Measurements from ENCODE around the gene NPFF. TPM values are rescaled to one million over a fixed set of nuclear protein-coding genes. Genes with fewer than 3 reads are reported as not detected.

Gene NPFF
- total and polyA plus RNA-seq, 2 of the 13 experiments (the other 11 are each of a cell fraction or from before 2014, with no cell fraction given) = not detected

DNA sequence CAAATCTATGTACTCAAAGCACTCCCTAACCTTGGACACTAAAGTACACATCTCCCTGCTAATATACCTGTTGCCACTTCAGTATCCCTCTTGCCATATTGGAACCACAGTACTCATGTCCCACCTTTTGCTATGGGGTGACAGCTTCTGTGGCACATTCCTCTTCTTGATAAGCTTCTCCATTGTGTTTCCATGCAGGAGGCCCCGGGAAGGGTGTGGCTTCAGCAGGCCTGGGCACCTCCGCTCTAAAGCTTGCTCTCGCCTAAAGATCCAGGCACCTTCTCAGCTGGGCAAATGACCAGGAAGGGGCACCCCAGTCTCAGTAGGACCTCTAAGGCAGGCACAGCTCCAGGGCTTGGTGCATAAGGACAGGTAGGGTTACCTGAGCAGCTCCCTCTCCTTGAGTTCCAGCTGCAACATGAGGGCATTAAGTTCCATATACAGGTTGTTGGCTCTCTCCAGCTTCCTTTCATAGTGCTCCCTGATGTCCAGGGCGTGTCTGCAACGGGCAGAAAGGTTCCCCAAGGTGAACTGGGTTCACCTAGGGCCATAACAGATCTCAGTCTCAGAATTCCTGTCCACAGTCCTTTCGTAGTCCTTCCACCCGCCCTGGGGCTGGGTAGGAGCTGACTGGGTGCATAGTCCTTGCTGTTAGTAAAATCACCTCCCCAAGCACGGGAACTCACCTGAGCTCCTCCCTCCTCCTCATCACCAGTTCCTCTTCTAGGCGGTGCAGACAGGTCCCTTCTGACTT is 23.9 kb downstream of the NPFF start (continued):
- TF ChIP-seq, protein P1, sequence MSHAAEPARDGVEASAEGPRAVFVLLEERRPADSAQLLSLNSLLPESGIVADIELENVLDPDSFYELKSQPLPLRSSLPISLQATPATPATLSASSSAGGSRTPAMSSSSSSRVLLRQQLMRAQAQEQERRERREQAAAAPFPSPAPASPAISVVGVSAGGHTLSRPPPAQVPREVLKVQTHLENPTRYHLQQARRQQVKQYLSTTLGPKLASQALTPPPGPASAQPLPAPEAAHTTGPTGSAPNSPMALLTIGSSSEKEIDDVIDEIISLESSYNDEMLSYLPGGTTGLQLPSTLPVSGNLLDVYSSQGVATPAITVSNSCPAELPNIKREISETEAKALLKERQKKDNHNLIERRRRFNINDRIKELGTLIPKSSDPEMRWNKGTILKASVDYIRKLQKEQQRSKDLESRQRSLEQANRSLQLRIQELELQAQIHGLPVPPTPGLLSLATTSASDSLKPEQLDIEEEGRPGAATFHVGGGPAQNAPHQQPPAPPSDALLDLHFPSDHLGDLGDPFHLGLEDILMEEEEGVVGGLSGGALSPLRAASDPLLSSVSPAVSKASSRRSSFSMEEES (CRISPR knock-in tag; IDR thresholded peaks at IDR 0.05) = no peak
- TF ChIP-seq RBAK (CRISPR knock-in tag; IDR thresholded peaks at IDR 0.05) (no peak), HDAC2 (CRISPR knock-in tag; IDR thresholded peaks at IDR 0.05) (no peak), RBM39 (IDR thresholded peaks at IDR 0.05; ENCODE audit: low read depth, low read length, poor library complexity, severe bottlenecking) (no peak), RAD21 (CRISPR knock-in tag; IDR thresholded peaks at IDR 0.05) (0 out of 2 replicates have a peak, but pooled peaks have one; percentile 12), TEAD2 (CRISPR knock-in tag; IDR thresholded peaks at IDR 0.05) (no peak), MLLT10 (CRISPR knock-in tag; IDR thresholded peaks at IDR 0.05) (no peak), RFX5 (IDR thresholded peaks at IDR 0.05; ENCODE audit: low read depth, low read length) (no peak), THYN1 (CRISPR knock-in tag; IDR thresholded peaks at IDR 0.05; ENCODE audit: borderline replicate concordance, low read depth) (no peak), PAF1 (CRISPR knock-in tag; IDR thresholded peaks at IDR 0.05) (peak; percentile 53; the same call in 1 of the 2 replicates), NFE2L1 (CRISPR knock-in tag; IDR thresholded peaks at IDR 0.05; ENCODE audit: borderline replicate concordance) (no peak), ZNF83 (CRISPR knock-in tag; IDR thresholded peaks at IDR 0.05; ENCODE audit: borderline replicate concordance) (no peak), RBM22 (optimal IDR thresholded peaks at IDR 0.05; ENCODE audit: low read length) (peak; percentile 98), ARNT (IDR thresholded peaks at IDR 0.05) (no peak)
- TF ChIP-seq, protein P2, sequence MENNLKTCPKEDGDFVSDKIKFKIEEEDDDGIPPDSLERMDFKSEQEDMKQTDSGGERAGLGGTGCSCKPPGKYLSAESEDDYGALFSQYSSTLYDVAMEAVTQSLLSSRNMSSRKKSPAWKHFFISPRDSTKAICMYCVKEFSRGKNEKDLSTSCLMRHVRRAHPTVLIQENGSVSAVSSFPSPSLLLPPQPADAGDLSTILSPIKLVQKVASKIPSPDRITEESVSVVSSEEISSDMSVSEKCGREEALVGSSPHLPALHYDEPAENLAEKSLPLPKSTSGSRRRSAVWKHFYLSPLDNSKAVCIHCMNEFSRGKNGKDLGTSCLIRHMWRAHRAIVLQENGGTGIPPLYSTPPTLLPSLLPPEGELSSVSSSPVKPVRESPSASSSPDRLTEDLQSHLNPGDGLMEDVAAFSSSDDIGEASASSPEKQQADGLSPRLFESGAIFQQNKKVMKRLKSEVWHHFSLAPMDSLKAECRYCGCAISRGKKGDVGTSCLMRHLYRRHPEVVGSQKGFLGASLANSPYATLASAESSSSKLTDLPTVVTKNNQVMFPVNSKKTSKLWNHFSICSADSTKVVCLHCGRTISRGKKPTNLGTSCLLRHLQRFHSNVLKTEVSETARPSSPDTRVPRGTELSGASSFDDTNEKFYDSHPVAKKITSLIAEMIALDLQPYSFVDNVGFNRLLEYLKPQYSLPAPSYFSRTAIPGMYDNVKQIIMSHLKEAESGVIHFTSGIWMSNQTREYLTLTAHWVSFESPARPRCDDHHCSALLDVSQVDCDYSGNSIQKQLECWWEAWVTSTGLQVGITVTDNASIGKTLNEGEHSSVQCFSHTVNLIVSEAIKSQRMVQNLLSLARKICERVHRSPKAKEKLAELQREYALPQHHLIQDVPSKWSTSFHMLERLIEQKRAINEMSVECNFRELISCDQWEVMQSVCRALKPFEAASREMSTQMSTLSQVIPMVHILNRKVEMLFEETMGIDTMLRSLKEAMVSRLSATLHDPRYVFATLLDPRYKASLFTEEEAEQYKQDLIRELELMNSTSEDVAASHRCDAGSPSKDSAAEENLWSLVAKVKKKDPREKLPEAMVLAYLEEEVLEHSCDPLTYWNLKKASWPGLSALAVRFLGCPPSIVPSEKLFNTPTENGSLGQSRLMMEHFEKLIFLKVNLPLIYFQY (CRISPR knock-in tag; IDR thresholded peaks at IDR 0.05; ENCODE audit: borderline replicate concordance) = no peak
- TF ChIP-seq, protein P3, sequence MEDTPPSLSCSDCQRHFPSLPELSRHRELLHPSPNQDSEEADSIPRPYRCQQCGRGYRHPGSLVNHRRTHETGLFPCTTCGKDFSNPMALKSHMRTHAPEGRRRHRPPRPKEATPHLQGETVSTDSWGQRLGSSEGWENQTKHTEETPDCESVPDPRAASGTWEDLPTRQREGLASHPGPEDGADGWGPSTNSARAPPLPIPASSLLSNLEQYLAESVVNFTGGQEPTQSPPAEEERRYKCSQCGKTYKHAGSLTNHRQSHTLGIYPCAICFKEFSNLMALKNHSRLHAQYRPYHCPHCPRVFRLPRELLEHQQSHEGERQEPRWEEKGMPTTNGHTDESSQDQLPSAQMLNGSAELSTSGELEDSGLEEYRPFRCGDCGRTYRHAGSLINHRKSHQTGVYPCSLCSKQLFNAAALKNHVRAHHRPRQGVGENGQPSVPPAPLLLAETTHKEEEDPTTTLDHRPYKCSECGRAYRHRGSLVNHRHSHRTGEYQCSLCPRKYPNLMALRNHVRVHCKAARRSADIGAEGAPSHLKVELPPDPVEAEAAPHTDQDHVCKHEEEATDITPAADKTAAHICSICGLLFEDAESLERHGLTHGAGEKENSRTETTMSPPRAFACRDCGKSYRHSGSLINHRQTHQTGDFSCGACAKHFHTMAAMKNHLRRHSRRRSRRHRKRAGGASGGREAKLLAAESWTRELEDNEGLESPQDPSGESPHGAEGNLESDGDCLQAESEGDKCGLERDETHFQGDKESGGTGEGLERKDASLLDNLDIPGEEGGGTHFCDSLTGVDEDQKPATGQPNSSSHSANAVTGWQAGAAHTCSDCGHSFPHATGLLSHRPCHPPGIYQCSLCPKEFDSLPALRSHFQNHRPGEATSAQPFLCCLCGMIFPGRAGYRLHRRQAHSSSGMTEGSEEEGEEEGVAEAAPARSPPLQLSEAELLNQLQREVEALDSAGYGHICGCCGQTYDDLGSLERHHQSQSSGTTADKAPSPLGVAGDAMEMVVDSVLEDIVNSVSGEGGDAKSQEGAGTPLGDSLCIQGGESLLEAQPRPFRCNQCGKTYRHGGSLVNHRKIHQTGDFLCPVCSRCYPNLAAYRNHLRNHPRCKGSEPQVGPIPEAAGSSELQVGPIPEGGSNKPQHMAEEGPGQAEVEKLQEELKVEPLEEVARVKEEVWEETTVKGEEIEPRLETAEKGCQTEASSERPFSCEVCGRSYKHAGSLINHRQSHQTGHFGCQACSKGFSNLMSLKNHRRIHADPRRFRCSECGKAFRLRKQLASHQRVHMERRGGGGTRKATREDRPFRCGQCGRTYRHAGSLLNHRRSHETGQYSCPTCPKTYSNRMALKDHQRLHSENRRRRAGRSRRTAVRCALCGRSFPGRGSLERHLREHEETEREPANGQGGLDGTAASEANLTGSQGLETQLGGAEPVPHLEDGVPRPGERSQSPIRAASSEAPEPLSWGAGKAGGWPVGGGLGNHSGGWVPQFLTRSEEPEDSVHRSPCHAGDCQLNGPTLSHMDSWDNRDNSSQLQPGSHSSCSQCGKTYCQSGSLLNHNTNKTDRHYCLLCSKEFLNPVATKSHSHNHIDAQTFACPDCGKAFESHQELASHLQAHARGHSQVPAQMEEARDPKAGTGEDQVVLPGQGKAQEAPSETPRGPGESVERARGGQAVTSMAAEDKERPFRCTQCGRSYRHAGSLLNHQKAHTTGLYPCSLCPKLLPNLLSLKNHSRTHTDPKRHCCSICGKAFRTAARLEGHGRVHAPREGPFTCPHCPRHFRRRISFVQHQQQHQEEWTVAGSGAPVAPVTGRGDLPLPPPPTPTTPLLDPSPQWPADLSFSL (CRISPR knock-in tag; IDR thresholded peaks at IDR 0.05) = no peak
- TF ChIP-seq, protein P4, sequence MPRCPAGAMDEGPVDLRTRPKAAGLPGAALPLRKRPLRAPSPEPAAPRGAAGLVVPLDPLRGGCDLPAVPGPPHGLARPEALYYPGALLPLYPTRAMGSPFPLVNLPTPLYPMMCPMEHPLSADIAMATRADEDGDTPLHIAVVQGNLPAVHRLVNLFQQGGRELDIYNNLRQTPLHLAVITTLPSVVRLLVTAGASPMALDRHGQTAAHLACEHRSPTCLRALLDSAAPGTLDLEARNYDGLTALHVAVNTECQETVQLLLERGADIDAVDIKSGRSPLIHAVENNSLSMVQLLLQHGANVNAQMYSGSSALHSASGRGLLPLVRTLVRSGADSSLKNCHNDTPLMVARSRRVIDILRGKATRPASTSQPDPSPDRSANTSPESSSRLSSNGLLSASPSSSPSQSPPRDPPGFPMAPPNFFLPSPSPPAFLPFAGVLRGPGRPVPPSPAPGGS (CRISPR knock-in tag; IDR thresholded peaks at IDR 0.05) = no peak
